ENCODE results near the gene CCDC107.

GRCh38 chr9:35708146-35708545 is 50.1 kb downstream of the CCDC107 start:
- no peak for TF ChIP-seq CTCF (IDR thresholded peaks at IDR 0.05)
- no peak for TF ChIP-seq POLR2AphosphoS5 (IDR thresholded peaks at IDR 0.05; ENCODE audit: insufficient read depth in 1 of 2, low read depth in 1 of 2)
